ENCODE data around the gene ELOVL5. TPM values are rescaled to one million over a fixed set of nuclear protein-coding genes. Genes with fewer than 3 reads are reported as not detected.
A peak's percentile ranks its signal among the peaks of the same experiment; 100 is the strongest.

Gene ELOVL5
- total RNA-seq, 3 donors from 2014 or later (not counting 1 experiment from before 2014, with no cell fraction given) = 72.1 to 99.5 (median 73.7) TPM

DNA sequence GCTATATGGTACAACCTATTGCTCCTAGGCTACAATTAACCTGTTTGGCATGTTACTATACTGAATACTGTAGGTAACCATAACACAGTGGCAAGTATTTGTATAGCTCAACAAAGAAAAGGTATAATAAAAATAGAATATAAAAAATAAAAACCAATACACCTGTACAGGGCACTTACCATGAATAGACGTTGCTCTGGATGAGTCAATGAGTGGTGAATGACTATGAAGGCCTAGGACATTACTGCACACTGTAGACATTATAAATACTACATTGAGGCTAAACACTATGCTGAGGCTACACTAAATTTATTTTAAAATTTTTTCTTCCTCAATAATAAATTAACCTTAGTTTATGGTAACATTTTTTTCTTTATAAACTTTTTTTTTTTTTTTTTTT is 18.6 kb downstream of the ELOVL5 start:
- H3K4me1 Mint-ChIP-seq = peaks cover 77% of the 10 kb centered on the region in 2 donors
- Histone ChIP-seq H3K4me1 (ENCODE audit: control insufficient read depth, insufficient read depth, low read length) (peaks cover 31% of the 10 kb centered on the region), H3K4me3 (ENCODE audit: low read length) (no peak overlapping the region), H3K27ac (ENCODE audit: low read length) (no peak overlapping the region), H3K36me3 (ENCODE audit: control insufficient read depth, insufficient read depth, low read length) (no peaks in the 10 kb centered on the region), H3K9me3 (ENCODE audit: control insufficient read depth, insufficient read depth, low read length) (no peaks in the 10 kb centered on the region), H3K27me3 (ENCODE audit: control insufficient read depth, insufficient read depth, low read length) (no peaks in the 10 kb centered on the region)
- no CpG with 5 or more reads among the region's 1 CpG for WGBS (ENCODE audit: insufficient coverage)
- intact Hi-C loops (cut with micrococcal nuclease) = no loop called here
- no peak for DNase-seq
- TF ChIP-seq, protein P1, sequence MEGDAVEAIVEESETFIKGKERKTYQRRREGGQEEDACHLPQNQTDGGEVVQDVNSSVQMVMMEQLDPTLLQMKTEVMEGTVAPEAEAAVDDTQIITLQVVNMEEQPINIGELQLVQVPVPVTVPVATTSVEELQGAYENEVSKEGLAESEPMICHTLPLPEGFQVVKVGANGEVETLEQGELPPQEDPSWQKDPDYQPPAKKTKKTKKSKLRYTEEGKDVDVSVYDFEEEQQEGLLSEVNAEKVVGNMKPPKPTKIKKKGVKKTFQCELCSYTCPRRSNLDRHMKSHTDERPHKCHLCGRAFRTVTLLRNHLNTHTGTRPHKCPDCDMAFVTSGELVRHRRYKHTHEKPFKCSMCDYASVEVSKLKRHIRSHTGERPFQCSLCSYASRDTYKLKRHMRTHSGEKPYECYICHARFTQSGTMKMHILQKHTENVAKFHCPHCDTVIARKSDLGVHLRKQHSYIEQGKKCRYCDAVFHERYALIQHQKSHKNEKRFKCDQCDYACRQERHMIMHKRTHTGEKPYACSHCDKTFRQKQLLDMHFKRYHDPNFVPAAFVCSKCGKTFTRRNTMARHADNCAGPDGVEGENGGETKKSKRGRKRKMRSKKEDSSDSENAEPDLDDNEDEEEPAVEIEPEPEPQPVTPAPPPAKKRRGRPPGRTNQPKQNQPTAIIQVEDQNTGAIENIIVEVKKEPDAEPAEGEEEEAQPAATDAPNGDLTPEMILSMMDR (IDR thresholded peaks at IDR 0.05) = no peak
- no peaks in the 10 kb centered on the region for H3K9me3 Mint-ChIP-seq
- H3K27ac Mint-ChIP-seq = no peak overlapping the region
- no peaks in the 10 kb centered on the region for H3K36me3 Mint-ChIP-seq
- ATAC-seq = no peak
- H3K4me3 Mint-ChIP-seq = no peak overlapping the region
- H3K27me3 Mint-ChIP-seq (ENCODE audit: low read depth in 2 of 2) = no peaks in the 10 kb centered on the region

DNA sequence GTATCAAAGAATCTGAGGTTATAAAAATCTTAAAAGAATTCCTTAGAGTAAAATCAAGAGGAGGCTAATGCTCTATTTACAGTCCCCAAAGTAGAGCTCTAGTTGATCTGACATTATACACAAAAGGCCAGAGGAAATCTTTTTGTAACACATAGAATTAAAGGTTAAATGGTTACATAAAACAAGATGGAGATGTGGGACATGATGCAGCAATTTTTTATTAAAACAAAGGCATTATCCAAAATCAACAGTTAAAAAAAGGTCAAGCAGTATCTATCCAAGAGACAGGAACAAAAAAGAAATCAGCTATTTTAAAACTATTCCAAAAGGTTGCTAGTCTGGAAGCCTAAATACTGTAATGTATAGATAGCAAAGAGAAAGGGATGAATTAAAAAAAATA is 20.4 kb downstream of the ELOVL5 start:
- DNase-seq (no peak), ATAC-seq (no peak)
- no peaks in the 10 kb centered on the region for H3K27me3 ChIP-seq (ENCODE audit: control insufficient read depth, insufficient read depth, low read length)
- no peaks in the 10 kb centered on the region for H3K27me3 Mint-ChIP-seq (ENCODE audit: low read depth in 2 of 2)
- intact Hi-C loops (cut with micrococcal nuclease) = no loop called here
- H3K36me3 ChIP-seq (ENCODE audit: control insufficient read depth, insufficient read depth, low read length) = no peaks in the 10 kb centered on the region
- H3K9me3 ChIP-seq (ENCODE audit: control insufficient read depth, insufficient read depth, low read length) = no peaks in the 10 kb centered on the region
- H3K36me3 Mint-ChIP-seq = no peaks in the 10 kb centered on the region
- H3K4me1 ChIP-seq (ENCODE audit: control insufficient read depth, insufficient read depth, low read length) = peaks cover 19% of the 10 kb centered on the region
- H3K4me3 ChIP-seq (ENCODE audit: low read length) = no peak overlapping the region
- H3K4me1 Mint-ChIP-seq = peaks cover 67% of the 10 kb centered on the region in 2 donors
- TF ChIP-seq, protein P1 (IDR thresholded peaks at IDR 0.05) = no peak
- no peaks in the 10 kb centered on the region for H3K9me3 Mint-ChIP-seq
- H3K4me3 Mint-ChIP-seq = no peak overlapping the region
- no peak overlapping the region for H3K27ac ChIP-seq (ENCODE audit: low read length)
- H3K27ac Mint-ChIP-seq = peak overlapping the region in 1 of 2 donors; percentile 39

DNA sequence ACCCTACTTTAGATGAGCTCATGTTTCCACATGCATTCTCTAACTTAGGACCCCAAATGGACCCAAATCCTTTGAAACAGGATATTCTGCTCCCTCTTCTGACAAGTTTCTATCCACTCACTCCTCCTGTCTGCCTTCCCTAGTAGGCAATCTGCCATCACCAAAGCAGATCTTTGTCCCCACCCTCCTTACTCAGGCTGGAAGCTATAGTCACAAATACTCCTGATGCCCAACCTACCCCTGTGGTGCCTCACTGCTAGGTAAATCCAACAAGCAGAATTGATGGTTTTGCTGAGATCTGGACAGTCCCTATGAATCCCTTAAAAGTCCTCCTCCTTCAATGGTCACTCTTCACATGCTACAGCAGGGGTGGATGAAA is 21.7 kb downstream of the ELOVL5 start:
- intact Hi-C loops (cut with micrococcal nuclease) = no loop called here
- Histone ChIP-seq H3K4me1 (ENCODE audit: control insufficient read depth, insufficient read depth, low read length) (peaks cover 12% of the 10 kb centered on the region), H3K27me3 (ENCODE audit: control insufficient read depth, insufficient read depth, low read length) (no peaks in the 10 kb centered on the region), H3K27ac (ENCODE audit: low read length) (no peak overlapping the region), H3K36me3 (ENCODE audit: control insufficient read depth, insufficient read depth, low read length) (no peaks in the 10 kb centered on the region), H3K4me3 (ENCODE audit: low read length) (no peak overlapping the region), H3K9me3 (ENCODE audit: control insufficient read depth, insufficient read depth, low read length) (no peaks in the 10 kb centered on the region)
- Mint-ChIP-seq H3K9me3 (no peaks in the 10 kb centered on the region), H3K27ac (peak overlapping the region; percentile 39 to 63), H3K27me3 (ENCODE audit: low read depth in 2 of 2) (no peaks in the 10 kb centered on the region), H3K4me3 (no peak overlapping the region), H3K36me3 (no peaks in the 10 kb centered on the region), H3K4me1 (peaks cover 66 to 68% of the 10 kb centered on the region in 2 donors)
- TF ChIP-seq, protein P1 (IDR thresholded peaks at IDR 0.05) = no peak
- DNase-seq (no peak), ATAC-seq (no peak)

DNA sequence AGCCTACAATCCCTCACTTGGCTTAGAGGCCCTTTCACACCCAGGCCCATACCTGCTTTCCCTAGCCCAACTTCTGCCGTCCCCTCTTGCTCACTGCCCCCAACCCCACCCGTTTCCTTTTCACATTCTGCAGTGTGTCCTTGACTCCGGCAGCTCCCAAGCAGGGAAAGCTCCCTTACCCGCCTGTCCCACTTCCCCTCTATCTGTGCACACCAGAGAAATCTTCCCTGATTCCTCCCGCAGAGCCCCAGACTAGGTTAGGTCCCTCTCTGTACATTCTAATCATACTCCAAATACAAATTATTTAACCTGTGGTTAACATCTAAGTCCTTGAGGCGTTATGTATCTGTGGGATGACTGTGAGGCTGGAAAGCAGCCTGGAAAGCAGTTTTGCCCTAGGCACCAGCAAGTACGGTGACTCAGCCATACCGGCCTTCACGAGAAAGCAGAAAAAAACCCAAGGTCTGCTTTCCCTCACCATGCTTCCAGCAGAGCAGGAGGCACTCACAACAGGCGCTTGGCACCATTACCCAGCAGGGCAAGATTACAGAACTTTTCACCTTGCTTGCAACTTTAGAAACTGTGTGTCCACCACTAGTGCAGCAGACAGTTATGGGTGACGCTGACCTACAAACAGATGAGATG is 22.3 kb downstream of the ELOVL5 start:
- TF ChIP-seq, protein P1 (IDR thresholded peaks at IDR 0.05) = no peak
- no peaks in the 10 kb centered on the region for H3K9me3 Mint-ChIP-seq
- H3K27me3 ChIP-seq (ENCODE audit: control insufficient read depth, insufficient read depth, low read length) = no peaks in the 10 kb centered on the region
- no peak overlapping the region for H3K4me3 Mint-ChIP-seq
- H3K9me3 ChIP-seq (ENCODE audit: control insufficient read depth, insufficient read depth, low read length) = no peaks in the 10 kb centered on the region
- WGBS (ENCODE audit: insufficient coverage) = 77% methylated on average over 11 of the region's 11 CpGs
- DNase-seq (no peak), ATAC-seq (peak in 2 of 3 donors; percentile 8 to 32)
- H3K27ac ChIP-seq (ENCODE audit: low read length) = no peak overlapping the region
- no peaks in the 10 kb centered on the region for H3K36me3 Mint-ChIP-seq
- H3K36me3 ChIP-seq (ENCODE audit: control insufficient read depth, insufficient read depth, low read length) = no peaks in the 10 kb centered on the region
- no peaks in the 10 kb centered on the region for H3K27me3 Mint-ChIP-seq (ENCODE audit: low read depth in 2 of 2)
- H3K4me3 ChIP-seq (ENCODE audit: low read length) = no peak overlapping the region
- H3K4me1 Mint-ChIP-seq = peaks cover 62 to 68% of the 10 kb centered on the region in 2 donors
- intact Hi-C loops (cut with micrococcal nuclease) = no loop called here
- peaks cover 12% of the 10 kb centered on the region for H3K4me1 ChIP-seq (ENCODE audit: control insufficient read depth, insufficient read depth, low read length)
- peak overlapping the region; percentile 47 to 63 for H3K27ac Mint-ChIP-seq
